GM18868 (cell line): Measurements from ENCODE around the gene MT2A.

Source experiments
- ATAC-seq: cut with Tn5 transposase; IDR thresholded peaks from one replicate; pipeline ENCODE4 v1.9.1; 2021; ENCODE audit warnings: mild to moderate bottlenecking, moderate library complexity; ENCODE audit not compliant: unreplicated experiment

Gene MT2A

GRCh38 chr16:56636616-56637413 lies 28.4 kb downstream of the MT2A start:
- no peak for ATAC-seq

- no peak for ATAC-seq
Observed at GRCh38 chr16:56637814-56638750, 29.7 kb downstream of the MT2A start, which contains the start of gene MT1A. TSS of gene MT1A (plus strand) at chr16:56638666. CDS start at chr16:56638739, 73 bp downstream.

- no peak for ATAC-seq
Observed at GRCh38 chr16:56639045-56639444, 30.7 kb downstream of the MT2A start.

GRCh38 chr16:56640076-56640475 lies 31.7 kb downstream of the MT2A start:
- ATAC-seq = no peak

- no peak for ATAC-seq
Observed at GRCh38 chr16:56641166-56641565, 32.8 kb downstream of the MT2A start.

- ATAC-seq = peak; percentile 86
Observed at GRCh38 chr16:56643080-56643778, 34.8 kb downstream of the MT2A start.

GRCh38 chr16:56643833-56644232 lies 35.4 kb downstream of the MT2A start:
- ATAC-seq = no peak

GRCh38 chr16:56645311-56645710 lies 36.9 kb downstream of the MT2A start:
- ATAC-seq = no peak

- no peak for ATAC-seq
Observed at GRCh38 chr16:56645838-56646237, 37.5 kb downstream of the MT2A start.

- no peak for ATAC-seq
Observed at GRCh38 chr16:56647641-56648431, 39.5 kb downstream of the MT2A start.

GRCh38 chr16:56649271-56649670 lies 40.9 kb downstream of the MT2A start:
- no peak for ATAC-seq

GRCh38 chr16:56649820-56650219 lies 41.4 kb downstream of the MT2A start:
- no peak for ATAC-seq

GRCh38 chr16:56651586-56651985 lies 43.2 kb downstream of the MT2A start, which contains the start of gene MT1B:
TSS of gene MT1B (plus strand) at chr16:56651886. CDS start at chr16:56651954, 68 bp downstream.
- no peak for ATAC-seq

GRCh38 chr16:56652600-56652999 lies 44.2 kb downstream of the MT2A start:
- no peak for ATAC-seq

GRCh38 chr16:56653218-56653617 lies 44.8 kb downstream of the MT2A start:
- no peak for ATAC-seq

- peak; percentile 57 for ATAC-seq
Observed at GRCh38 chr16:56657555-56658326, 49.4 kb downstream of the MT2A start, which contains the start of gene MT1F. TSS of gene MT1F (plus strand) at chr16:56657959. CDS start at chr16:56658059, 100 bp downstream.

GRCh38 chr16:56658327-56658875 lies 50.0 kb downstream of the MT2A start:
- no peak for ATAC-seq
